ENCODE results near the gene PBX2.
"Not testable (repeated sequence)": the region's sequence is repeated elsewhere in the genome, so short reads cannot be mapped to it uniquely, and the experiment has no call there.

Gene PBX2

DNA sequence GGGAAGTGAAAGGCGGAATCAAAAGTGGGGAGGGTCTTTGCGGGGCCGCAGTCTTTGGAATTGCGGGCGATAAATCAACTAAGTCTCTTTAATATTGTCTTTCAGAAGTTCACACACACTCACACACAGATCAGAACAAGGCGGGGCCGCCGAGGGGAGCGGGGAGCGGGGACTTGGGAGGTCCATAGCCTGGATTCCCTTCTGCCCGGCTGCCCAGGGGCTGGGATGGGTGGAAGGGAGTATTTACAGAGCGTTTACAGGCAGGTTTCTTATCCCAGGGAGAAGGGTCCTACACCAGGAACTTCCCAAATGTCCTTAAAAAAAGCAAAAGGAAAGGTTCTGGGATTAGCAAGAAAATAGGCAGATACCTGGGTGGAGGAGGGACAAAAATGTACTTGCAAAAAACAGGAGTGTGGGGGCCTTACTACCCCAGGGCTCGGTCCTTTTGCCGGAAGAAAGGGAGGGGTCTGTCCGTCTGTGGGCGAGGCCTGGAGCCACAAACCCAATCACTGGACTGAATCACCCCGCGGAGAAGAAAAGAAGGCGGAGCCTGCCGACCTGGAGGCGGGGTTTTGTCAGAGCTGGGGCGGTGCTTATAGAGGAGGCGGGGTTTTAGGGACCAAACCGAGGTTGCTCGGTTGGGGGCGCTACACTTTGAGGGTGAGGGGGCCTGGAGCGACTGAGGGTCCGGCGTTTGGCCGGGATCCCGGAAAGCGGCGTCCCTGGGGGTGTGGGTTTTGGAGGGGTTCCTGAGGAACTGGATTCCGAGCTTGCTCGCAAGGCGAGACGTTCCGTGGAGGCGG is 41.5 kb downstream of the PBX2 start:
- DNase-seq: peak; percentile 85

DNA sequence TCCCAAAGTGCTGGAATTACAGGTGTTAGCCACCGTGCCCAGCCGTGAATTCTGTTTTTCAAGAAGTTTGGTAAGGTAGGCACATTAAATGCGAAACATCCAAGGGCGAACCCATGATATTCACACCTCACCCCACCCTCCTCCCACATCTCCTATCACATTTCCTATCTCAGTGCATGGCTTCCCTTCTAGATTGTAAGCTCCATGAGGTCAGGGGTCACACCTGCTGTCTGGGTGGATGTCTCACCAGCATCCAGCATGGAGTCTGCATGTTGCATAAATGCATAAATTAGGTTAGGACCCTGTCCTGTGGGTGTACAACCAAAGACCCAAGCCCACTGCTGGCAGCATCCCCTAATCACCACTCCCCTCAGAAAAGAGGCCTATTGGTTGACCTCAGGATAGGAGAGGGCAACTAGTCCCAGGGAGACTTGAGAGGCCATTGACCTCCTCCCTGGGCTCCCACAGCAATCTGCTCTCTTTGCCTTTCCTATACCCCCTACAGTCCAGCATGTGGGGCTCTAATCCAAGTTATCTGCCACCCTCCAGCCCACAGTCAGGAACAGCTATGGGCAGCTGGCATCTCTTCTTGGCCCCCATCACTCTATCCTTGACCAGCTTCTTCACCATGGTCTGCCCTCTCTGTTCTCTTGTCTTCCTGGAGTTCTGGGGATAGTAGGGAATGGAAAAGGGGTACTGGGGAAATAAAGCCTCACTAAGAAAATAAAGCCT is 42.4 kb downstream of the PBX2 start:
- no peak for DNase-seq

- no peak for DNase-seq
Observed at GRCh38 chr6:32146687-32147086, 43.3 kb downstream of the PBX2 start.

GRCh38 chr6:32146287-32146686 is 43.7 kb downstream of the PBX2 start:
- DNase-seq: no peak

GRCh38 chr6:32144238-32144637 is 45.8 kb downstream of the PBX2 start:
- not testable (repeated sequence) for DNase-seq

DNA sequence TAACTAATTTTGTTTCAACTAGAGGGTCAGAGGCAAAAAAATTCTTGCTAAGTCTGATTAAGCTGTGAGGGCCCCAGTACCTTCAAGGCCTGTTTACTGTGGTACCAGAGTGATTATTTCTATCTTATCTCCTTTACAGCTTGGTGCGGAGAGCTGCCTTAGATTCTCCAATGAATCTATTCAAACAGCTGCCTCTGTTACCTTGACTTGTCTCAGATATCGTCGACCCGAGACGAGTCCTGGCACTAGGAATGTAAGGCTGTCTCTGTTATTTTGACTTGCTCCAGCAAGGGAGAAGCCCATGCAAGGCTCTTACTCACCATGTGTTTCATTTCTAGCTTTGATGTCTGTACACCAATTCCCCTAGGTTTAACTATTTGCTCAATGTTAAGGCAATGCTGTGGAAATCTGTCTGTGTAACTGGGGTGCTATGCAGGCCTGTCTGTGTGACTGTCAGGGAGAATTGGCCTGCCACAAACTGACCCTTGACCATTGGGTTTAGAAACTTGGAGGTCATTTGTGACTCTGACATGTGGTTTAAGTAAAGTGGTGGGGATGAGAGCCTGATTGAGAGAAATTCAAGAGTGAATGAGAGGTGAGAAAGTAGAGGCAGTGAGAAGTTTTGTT is 49.5 kb downstream of the PBX2 start:
- no peak for DNase-seq

- DNase-seq: no peak
Observed at GRCh38 chr6:32139590-32139989, 50.4 kb downstream of the PBX2 start.

DNA sequence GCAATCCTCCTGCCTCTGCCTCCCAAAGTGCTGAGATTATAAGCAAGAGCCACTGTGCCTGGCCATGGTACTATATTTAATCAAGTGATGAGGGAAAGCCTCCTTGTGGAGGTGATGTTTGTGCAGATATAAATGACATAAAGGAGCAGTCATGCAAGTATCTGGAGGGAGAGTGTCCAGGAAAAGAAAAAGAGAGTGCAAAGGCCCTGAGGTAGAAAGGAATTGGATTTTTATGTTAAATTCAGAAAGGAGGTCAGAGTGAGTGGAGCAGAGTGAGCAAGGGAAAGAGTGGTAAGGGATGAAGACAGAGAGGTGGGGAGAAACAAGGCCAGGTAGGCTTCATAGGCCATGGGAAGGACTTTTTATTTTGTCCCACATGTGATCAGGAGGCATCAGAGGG is 52.5 kb downstream of the PBX2 start:
- DNase-seq: no peak

Measured in activated CD8-positive, alpha-beta memory T cell treated with anti-CD3 and anti-CD28 coated beads, Interleukin-2, amount 50 U/mL, for 48 hours (primary cell).